ENCODE measurements around the gene ADORA2A. TPM values are rescaled to one million over a fixed set of nuclear protein-coding genes. Genes with fewer than 3 reads are reported as not detected.
"Not testable (repeated sequence)": the region's sequence is repeated elsewhere in the genome, so short reads cannot be mapped to it uniquely, and the experiment has no call there.

Gene ADORA2A
- total and polyA plus RNA-seq, 2 donors, result 2.6 to 3.6 TPM

DNA sequence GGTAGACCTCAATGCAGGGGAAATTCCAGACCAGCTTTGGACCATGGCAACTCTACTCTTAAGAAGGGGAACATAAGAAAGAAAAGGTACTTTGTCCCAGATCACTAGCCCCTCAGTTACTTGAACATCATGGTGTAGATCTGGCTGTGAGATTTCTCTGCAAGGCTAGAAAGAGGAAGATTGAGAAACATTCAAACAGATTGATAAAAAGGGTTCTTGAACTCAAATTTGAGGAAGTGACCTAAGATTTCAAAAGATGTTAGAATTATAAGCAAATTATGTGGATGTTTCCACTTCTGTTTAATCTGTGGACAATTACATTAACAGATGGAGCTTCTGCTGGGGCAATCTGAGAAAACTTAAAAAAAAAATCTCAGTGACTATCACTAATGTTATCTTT lies 45.9 kb downstream of the ADORA2A start:
- Histone ChIP-seq H3K4me3 (ENCODE audit: low read depth, low read length) (no peak overlapping the region), H3K36me3 (ENCODE audit: insufficient read depth) (no peaks in the 10 kb centered on the region), H3K4me1 (ENCODE audit: insufficient read depth) (no peaks in the 10 kb centered on the region), H3K27ac (ENCODE audit: low read depth) (no peak overlapping the region)
- DNase-seq (ENCODE audit: extremely low spot score), result no peak

DNA sequence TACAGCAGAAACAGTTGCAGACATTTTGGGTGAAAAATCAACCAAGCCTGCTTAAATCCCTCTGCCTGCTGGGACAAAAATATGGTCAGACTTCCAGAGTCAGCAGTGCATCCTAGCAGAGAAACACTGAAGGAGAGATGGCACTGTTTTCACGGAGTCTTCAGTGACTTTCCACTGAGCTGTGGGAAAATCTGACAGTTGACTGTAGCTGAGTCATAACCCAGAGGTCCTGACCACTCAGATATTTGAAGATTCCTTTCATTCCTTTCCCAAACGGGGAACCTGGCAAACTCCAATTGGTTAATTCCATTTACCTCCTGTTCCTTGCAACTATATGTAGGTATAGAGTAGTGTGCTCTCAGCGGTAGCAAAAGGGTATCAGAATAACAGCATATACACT lies 46.8 kb downstream of the ADORA2A start:
- no peak overlapping the region for H3K4me3 ChIP-seq (ENCODE audit: low read depth, low read length)
- H3K4me1 ChIP-seq (ENCODE audit: insufficient read depth), result no peaks in the 10 kb centered on the region
- H3K27ac ChIP-seq (ENCODE audit: low read depth), result no peak overlapping the region
- WGBS, result 38% methylated on average over 3 of the region's 3 CpGs
- no peak for DNase-seq (ENCODE audit: extremely low spot score)
- no peaks in the 10 kb centered on the region for H3K36me3 ChIP-seq (ENCODE audit: insufficient read depth)

DNA sequence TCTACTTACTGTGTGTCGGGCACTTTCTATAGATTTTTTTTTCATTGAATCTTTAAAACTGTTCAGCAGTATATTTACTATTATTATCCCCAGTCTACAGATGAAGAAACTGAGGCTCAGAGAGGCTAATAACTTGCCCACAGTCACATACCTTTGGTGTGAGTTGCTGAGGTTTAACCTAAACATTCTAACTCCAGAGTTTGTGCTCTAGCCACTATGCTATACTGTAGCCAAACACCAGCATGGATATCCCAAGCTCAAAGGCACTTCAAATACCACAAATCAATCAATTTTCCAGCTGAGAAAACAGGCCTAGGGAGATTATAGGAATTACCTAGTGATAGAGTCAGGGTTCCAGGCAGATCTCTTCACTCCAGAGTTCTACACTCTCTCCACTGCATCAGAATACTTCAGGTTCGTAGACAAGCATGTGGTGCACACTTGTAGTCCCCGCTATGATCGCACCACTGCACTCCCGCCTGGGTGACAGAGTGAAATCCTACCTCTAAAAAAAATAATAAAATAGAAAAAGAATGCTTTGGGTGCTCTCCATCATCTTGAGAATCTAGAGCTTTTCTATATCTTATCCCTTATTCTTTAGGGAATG lies 47.4 kb downstream of the ADORA2A start:
- no peak overlapping the region for H3K4me3 ChIP-seq (ENCODE audit: low read depth, low read length)
- H3K4me1 ChIP-seq (ENCODE audit: insufficient read depth), result no peaks in the 10 kb centered on the region
- 92% methylated on average over 5 of the region's 5 CpGs for WGBS
- no peak overlapping the region for H3K27ac ChIP-seq (ENCODE audit: low read depth)
- DNase-seq (ENCODE audit: extremely low spot score), result no peak
- no peaks in the 10 kb centered on the region for H3K36me3 ChIP-seq (ENCODE audit: insufficient read depth)

DNA sequence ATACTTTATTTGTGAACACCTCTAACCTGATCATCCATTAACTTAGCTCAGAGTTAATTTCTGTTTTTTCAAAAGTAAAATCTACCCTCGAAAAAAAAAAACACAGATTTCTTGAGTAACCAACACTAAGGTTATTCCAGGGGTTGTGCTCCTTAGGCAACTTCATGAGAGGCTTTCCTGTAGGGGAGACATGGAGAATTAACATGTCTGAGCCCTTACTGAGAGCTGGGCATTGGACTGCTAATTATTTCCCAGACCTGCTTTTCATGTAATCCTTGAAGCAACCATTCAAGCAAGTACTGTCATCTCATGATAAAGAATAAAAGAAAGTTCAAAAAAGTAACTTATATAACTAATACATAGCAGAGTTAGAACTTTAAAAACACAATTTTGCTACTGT lies 54.2 kb downstream of the ADORA2A start:
- Histone ChIP-seq H3K27ac (ENCODE audit: low read depth) (no peak overlapping the region), H3K36me3 (ENCODE audit: insufficient read depth) (no peaks in the 10 kb centered on the region), H3K4me3 (ENCODE audit: low read depth, low read length) (no peak overlapping the region), H3K4me1 (ENCODE audit: insufficient read depth) (no peaks in the 10 kb centered on the region)
- WGBS, result 67% methylated on average over 1 of the region's 1 CpG
- DNase-seq (ENCODE audit: extremely low spot score), result no peak

DNA sequence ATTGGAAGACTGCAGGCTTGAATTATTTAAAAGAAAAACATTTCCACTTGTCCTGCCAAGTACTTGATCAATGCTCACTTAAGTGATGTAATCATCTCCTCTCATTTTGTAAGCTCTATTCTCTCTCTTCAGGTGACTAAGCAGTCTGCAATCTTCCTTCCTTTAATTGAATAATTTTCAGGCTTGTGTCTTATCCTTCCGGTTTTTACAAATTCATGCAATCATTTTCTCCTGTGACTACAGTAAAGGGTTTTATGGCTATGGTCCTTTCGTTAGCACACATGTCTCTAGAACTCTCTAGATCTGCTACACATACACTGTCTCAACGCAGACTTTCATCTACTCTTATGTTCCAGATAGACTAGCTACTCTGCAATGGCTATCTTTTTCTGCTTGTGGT lies 55.2 kb downstream of the ADORA2A start:
- no peak for DNase-seq (ENCODE audit: extremely low spot score)
- H3K4me3 ChIP-seq (ENCODE audit: low read depth, low read length), result no peak overlapping the region
- H3K27ac ChIP-seq (ENCODE audit: low read depth), result no peak overlapping the region
- no peaks in the 10 kb centered on the region for H3K4me1 ChIP-seq (ENCODE audit: insufficient read depth)
- no peaks in the 10 kb centered on the region for H3K36me3 ChIP-seq (ENCODE audit: insufficient read depth)
- 55% methylated on average over 3 of the region's 3 CpGs for WGBS

DNA sequence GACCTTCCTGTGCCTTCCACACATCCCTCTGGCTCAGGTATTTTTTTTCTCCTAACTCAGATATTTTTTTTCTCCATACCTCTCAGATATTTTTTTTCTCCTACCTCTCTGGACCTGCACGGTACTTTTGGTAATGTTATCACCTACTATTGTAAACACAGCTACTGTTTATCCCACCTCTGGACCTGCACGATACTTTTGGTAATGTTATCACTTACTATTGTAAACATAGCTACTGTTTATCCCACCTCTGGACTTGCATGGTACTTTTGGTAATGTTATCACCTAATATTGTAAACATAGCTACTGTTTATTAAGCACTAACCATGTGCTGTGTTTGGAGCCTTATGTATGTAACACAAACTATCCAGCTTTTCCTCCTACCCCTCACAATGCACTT lies 55.6 kb downstream of the ADORA2A start:
- no peak for DNase-seq (ENCODE audit: extremely low spot score)
- no peak overlapping the region for H3K4me3 ChIP-seq (ENCODE audit: low read depth, low read length)
- H3K27ac ChIP-seq (ENCODE audit: low read depth), result no peak overlapping the region
- H3K36me3 ChIP-seq (ENCODE audit: insufficient read depth), result no peaks in the 10 kb centered on the region
- no peaks in the 10 kb centered on the region for H3K4me1 ChIP-seq (ENCODE audit: insufficient read depth)
- 41% methylated on average over 2 of the region's 2 CpGs for WGBS

DNA sequence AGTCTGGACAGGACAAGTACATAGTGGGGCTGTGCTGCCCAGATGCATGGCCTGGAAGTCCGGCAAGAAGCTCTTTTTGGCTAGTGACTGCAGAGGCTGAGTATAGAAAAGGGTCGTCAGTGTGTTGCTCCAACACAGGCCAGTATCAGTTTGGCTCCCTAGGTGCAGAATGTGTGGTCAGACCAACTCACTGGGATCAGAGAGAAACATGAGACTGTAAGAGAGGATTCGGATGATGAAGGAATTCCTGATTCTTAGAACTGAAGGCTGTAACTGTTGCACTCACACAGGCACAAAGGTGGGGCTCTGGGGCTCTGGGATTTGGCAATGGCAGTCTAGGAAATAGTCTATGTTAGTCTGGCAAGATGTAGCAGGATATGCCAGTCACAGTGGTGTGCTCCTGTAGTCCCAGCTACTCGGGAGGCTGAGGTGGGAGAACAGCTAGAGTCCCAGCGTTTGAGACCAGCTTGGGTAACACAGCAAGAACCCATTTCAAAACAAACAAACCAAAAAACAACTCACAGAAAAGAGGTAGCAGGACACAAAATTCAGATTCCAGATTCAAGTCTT lies 56.7 kb downstream of the ADORA2A start:
- 66% methylated on average over 5 of the region's 5 CpGs for WGBS
- Histone ChIP-seq H3K27ac (ENCODE audit: low read depth) (no peak overlapping the region), H3K36me3 (ENCODE audit: insufficient read depth) (no peaks in the 10 kb centered on the region), H3K4me3 (ENCODE audit: low read depth, low read length) (no peak overlapping the region), H3K4me1 (ENCODE audit: insufficient read depth) (no peaks in the 10 kb centered on the region)
- no peak for DNase-seq (ENCODE audit: extremely low spot score)

DNA sequence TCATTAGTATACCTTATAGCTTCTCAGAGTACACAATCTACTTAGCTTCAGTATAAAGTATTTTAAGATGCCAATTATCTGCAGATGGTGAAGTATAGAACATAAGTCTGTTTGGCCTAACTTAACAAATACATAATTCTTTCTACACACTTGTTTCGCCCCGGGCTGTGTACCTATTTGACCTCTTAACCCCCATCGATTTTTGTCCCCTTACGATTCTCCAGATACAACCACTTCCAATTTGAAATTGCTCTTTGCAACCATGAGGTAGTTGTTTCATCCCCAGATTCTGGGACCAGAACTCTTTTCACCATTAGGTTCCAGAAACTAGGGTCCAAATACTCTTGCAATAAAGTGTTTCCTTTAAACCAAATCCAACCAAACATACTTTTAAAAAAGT lies 57.8 kb downstream of the ADORA2A start:
- Histone ChIP-seq H3K36me3 (ENCODE audit: insufficient read depth) (no peaks in the 10 kb centered on the region), H3K4me1 (ENCODE audit: insufficient read depth) (no peaks in the 10 kb centered on the region), H3K4me3 (ENCODE audit: low read depth, low read length) (no peak overlapping the region), H3K27ac (ENCODE audit: low read depth) (no peak overlapping the region)
- DNase-seq (ENCODE audit: extremely low spot score), result no peak
- WGBS, result 95% methylated on average over 4 of the region's 4 CpGs

DNA sequence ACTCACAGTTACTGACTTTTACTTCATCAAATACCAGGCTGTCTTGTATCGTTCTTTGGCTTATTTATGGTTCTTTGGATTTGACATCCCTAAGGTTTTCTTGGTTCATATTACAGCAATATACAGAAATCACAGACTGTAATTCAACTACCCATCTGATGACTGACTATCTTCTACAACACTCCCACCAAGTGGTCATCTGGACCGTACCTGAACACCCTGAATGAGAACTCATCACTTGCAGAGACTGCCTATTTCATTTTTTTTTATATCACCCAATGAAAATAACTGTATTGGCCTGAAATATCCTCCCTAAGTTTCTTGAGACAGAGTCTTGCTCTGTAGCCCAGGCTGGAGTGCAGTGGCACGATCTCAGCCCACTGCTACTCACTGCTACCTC lies 58.2 kb downstream of the ADORA2A start:
- 68% methylated on average over 3 of the region's 3 CpGs for WGBS
- Histone ChIP-seq H3K27ac (ENCODE audit: low read depth) (no peak overlapping the region), H3K4me3 (ENCODE audit: low read depth, low read length) (no peak overlapping the region), H3K4me1 (ENCODE audit: insufficient read depth) (no peaks in the 10 kb centered on the region), H3K36me3 (ENCODE audit: insufficient read depth) (no peaks in the 10 kb centered on the region)
- DNase-seq (ENCODE audit: extremely low spot score), result no peak

DNA sequence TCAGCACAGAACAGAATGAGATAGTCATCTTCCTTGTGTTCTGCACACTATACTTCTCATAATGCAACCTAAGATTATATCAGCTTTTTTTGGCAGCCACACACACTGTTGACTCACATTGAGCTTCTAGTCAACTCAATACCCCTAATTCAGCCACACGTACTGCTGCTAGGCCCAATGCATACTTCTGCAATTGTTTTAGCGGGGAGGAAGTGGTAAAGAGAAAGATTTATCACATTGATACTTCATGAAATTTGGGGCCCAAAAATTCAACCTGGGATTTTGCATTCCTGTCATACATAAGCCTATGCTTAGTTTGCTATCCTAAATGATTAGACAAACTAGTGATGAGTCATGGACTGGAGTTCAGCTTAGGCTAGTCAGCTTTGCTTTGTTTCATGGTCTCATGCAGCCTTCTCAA lies 59.1 kb downstream of the ADORA2A start:
- H3K27ac ChIP-seq (ENCODE audit: low read depth), result no peak overlapping the region
- no peaks in the 10 kb centered on the region for H3K36me3 ChIP-seq (ENCODE audit: insufficient read depth)
- no peaks in the 10 kb centered on the region for H3K4me1 ChIP-seq (ENCODE audit: insufficient read depth)
- no peak overlapping the region for H3K4me3 ChIP-seq (ENCODE audit: low read depth, low read length)
- 85% methylated on average over 2 of the region's 2 CpGs for WGBS
- DNase-seq (ENCODE audit: extremely low spot score), result no peak

DNA sequence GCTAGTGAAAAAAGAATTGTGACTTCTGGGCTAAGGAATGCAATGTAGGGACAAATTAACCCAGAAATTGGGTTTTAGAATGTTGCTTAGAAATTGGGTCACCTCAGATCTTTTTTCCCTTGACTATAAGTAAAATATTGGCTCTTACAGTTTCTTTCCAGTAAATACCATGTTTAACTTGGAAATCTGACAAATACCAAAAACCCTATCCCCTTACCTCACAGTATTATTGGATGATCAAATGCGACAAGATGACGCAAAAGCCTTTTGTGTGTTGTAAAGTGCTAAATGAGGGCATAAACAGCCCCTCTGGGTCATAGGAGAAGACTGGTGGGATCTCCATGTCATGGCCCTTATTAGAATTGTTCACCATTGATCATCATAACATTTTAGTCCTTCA lies 61.6 kb downstream of the ADORA2A start:
- no peaks in the 10 kb centered on the region for H3K36me3 ChIP-seq (ENCODE audit: insufficient read depth)
- H3K4me3 ChIP-seq (ENCODE audit: low read depth, low read length), result no peak overlapping the region
- no peak for DNase-seq (ENCODE audit: extremely low spot score)
- H3K4me1 ChIP-seq (ENCODE audit: insufficient read depth), result no peaks in the 10 kb centered on the region
- WGBS, result 73% methylated on average over 2 of the region's 2 CpGs
- no peak overlapping the region for H3K27ac ChIP-seq (ENCODE audit: low read depth)

DNA sequence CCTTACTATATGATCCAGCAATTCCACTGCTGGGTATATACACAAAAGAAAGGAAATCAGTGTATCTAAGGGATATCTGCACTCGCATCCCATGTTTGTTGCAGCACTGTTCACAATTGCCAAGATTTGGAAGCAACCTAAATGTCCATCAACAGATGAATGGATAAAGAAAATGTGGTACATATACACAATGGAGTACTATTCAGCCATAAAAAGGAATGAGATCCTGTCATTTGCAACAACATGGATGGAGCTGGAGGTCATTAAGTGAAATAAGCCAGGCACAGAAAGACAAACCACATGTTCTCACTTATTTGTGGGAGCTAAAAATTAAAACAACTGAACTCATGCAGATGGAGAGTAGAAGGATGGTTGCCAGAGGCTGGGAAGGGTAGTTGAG lies 62.0 kb downstream of the ADORA2A start:
- not testable (repeated sequence) for DNase-seq (ENCODE audit: extremely low spot score); H3K27ac ChIP-seq (ENCODE audit: low read depth); H3K4me1 ChIP-seq (ENCODE audit: insufficient read depth); H3K4me3 ChIP-seq (ENCODE audit: low read depth, low read length); H3K36me3 ChIP-seq (ENCODE audit: insufficient read depth)
- WGBS, result 98% methylated on average over 1 of the region's 1 CpG

Data from urinary bladder (tissue), 4 donors.